ENCODE results near the gene LRRK1.

DNA sequence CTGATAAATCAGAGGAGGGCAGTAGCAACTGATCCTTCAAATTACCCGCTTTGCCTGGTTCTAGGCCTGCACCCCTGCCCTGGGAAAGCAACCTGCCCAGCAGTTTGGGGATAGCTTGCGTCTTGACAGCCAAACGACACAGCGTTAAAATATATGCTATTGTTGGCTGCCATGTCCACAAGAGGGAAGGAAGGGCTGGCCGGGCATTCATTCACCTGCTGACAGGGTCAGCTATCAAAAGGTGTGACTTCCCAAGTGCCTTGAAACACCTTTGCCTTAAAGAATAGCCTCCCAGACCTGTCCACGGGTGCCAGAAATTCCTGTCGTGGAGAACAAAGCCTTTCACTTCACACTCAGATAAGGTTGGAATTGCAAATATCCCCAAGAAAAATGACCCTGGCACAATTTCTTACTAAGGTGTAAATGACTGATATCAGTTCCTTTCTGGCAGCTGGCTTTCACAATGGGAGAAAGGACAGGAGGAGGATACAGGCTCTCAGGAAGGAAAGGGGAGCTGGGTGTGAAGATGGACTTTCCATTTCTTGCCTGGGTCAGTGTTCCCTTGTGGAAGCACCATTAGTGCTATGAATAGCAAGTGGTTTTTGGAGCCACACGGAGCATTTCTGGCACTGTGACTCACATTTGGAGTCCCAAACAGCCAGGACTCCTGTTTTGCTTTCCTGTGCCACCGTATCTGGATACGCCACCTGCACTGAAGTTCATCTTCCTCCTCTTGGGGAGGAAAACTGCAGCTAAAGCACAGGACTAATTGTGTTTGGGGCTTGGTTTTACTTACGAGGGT is 20.3 kb upstream of the LRRK1 start:
- TF ChIP-seq, protein P1, sequence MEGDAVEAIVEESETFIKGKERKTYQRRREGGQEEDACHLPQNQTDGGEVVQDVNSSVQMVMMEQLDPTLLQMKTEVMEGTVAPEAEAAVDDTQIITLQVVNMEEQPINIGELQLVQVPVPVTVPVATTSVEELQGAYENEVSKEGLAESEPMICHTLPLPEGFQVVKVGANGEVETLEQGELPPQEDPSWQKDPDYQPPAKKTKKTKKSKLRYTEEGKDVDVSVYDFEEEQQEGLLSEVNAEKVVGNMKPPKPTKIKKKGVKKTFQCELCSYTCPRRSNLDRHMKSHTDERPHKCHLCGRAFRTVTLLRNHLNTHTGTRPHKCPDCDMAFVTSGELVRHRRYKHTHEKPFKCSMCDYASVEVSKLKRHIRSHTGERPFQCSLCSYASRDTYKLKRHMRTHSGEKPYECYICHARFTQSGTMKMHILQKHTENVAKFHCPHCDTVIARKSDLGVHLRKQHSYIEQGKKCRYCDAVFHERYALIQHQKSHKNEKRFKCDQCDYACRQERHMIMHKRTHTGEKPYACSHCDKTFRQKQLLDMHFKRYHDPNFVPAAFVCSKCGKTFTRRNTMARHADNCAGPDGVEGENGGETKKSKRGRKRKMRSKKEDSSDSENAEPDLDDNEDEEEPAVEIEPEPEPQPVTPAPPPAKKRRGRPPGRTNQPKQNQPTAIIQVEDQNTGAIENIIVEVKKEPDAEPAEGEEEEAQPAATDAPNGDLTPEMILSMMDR (IDR thresholded peaks at IDR 0.05) = no peak
- TF ChIP-seq POLR2A (IDR thresholded peaks at IDR 0.05) (no peak), POLR2AphosphoS5 (IDR thresholded peaks at IDR 0.05) (no peak), EP300 (IDR thresholded peaks at IDR 0.05; ENCODE audit: low read depth) (no peak)

Data from transverse colon (tissue), 4 donors.